Keratinocyte (primary cell): ENCODE data around the gene HPCAL1.

ENCODE experiments used
- CTCF ChIP-seq, 3 experiments: IDR thresholded peaks in 1 of 3; conservative IDR thresholded peaks in 1 of 3; optimal IDR thresholded peaks in 1 of 3; 2 replicates in 2 of 3; 3 replicates in 1 of 3; pipeline versions ENCODE3 to v1.5.1; 2011; ENCODE audit warnings: low read length in 3 of 3, mild to moderate bottlenecking in 3 of 3, moderate library complexity in 2 of 3, control low read depth in 1 of 3, inconsistent platforms in 1 of 3; ENCODE audit not compliant: insufficient read depth in 2 of 3; ENCODE audit errors: extremely low read depth in 1 of 3
- EZH2 ChIP-seq: IDR thresholded peaks from one replicate; pipeline ENCODE4 v1.6.1; 2012; ENCODE audit warnings: inconsistent platforms, mild to moderate bottlenecking, low read length, moderate library complexity

GRCh38 chr2:10331027-10331701 lies 28.5 kb downstream of the HPCAL1 start:
- TF ChIP-seq CTCF (optimal IDR thresholded peaks at IDR 0.05 in 1 of 3, IDR thresholded peaks at IDR 0.05 in 1 of 3, conservative IDR thresholded peaks at IDR 0.05 in 1 of 3; ENCODE audit: extremely low read depth in 1 of 3, insufficient read depth in 2 of 3, low read length in 3 of 3) (no peak), EZH2 (no peak)
